GM19238 (cell line): ENCODE measurements around the gene VWA5B2.

ENCODE experiments used
- DNase-seq: peaks from one replicate; pipeline ENCODE4 v3.0.0; 2011; ENCODE audit warnings: low spot score; ENCODE audit not compliant: insufficient read length

The VWA5B2 gene

GRCh38 chr3:184275381-184275701, 46.0 kb downstream of the VWA5B2 start:
- DNase-seq, result no peak

- no peak for DNase-seq
Measured at GRCh38 chr3:184275961-184276910, 46.9 kb downstream of the VWA5B2 start, which contains the start of gene ECE2. Gene ECE2 (plus strand): TSS chr3:184276022. CDS start chr3:184276154, 132 bp downstream.

- no peak for DNase-seq
Measured at GRCh38 chr3:184277366-184277765, 48.0 kb downstream of the VWA5B2 start.

GRCh38 chr3:184282941-184283340, 53.6 kb downstream of the VWA5B2 start:
- DNase-seq, result no peak

- DNase-seq, result no peak
Measured at GRCh38 chr3:184283681-184284080, 54.3 kb downstream of the VWA5B2 start.

DNA sequence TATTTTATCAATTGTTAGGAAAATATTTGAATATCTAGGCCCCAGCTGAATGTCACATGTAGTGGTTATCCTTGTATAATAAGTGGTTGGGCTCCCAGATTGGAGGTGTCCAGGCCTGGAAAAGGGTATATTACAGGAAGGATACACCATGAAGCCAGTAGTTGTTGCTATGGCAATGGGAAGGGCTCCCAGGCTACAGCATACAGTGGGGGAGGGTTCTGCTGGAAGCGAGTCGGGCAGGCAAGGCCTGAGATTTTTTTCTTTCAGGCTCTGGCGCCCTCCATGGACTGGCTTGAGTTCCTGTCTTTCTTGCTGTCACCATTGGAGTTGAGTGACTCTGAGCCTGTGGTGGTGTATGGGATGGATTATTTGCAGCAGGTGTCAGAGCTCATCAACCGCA, 55.3 kb downstream of the VWA5B2 start:
- DNase-seq, result no peak

GRCh38 chr3:184289426-184289938, 60.1 kb downstream of the VWA5B2 start:
- peak; percentile 61 for DNase-seq

- DNase-seq, result no peak
Measured at GRCh38 chr3:184290331-184290730, 60.9 kb downstream of the VWA5B2 start.

DNA sequence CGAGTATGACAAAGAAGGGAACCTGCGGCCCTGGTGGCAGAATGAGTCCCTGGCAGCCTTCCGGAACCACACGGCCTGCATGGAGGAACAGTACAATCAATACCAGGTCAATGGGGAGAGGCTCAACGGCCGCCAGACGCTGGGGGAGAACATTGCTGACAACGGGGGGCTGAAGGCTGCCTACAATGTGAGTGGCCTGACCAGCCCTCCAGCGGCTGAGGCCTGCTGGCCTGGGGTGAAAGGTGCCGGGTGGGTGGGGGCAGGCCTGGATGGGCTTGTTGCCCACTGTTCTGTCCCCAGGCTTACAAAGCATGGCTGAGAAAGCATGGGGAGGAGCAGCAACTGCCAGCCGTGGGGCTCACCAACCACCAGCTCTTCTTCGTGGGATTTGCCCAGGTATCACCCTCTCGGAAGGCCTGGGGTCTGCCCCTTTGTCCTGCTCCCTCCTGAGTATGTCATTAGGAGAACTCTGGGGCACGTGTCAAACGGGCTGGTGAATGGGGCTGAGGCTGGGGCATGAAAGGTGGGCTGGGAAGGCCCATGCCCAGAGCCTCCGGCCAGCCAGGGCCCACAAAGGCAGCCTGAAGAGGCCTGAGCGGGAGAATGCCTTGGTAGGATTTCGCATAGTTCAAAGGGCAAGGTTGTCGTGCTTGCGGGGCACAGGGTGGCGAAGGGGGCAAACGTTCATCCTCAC, 61.8 kb downstream of the VWA5B2 start:
- no peak for DNase-seq
